CD4-positive, CD25-positive, alpha-beta regulatory T cell (primary cell): ENCODE results near the gene USP50. TPM values are rescaled to one million over a fixed set of nuclear protein-coding genes. Genes with fewer than 3 reads are reported as not detected.

ENCODE experiments used
- polyA plus RNA-seq, 4 donors: library from polyadenylated mRNA; unstranded; fragments of 300-500 nt; fragmentation: Illumina TruSeq; gene quantifications; one replicate each; pipeline ENCODE4 v1.2.3, GENCODE V29; 2021
- total RNA-seq: library from RNA; stranded (reverse); gene quantifications from one replicate; pipeline ENCODE4 v1.2.3, GENCODE V29; 2022

USP50 gene
- total and polyA plus RNA-seq, 5 donors from 2014 or later, result not detected

Other genes starting within 250 kb of the USP50 start
- 31.0 TPM for gene GABPB1, start 191.5 kb downstream of the USP50 start, total RNA-seq
- 10 to 100 TPM; 29.9 to 38.3 (median 34.2) TPM for gene GABPB1, start 191.5 kb downstream of the USP50 start, polyA plus RNA-seq
- gene USP8, start 122.3 kb downstream of the USP50 start, total RNA-seq, result 76.8 TPM
- 10 to 100 TPM; 35.4 to 54.7 (median 44.9) TPM for gene USP8, start 122.3 kb downstream of the USP50 start, polyA plus RNA-seq
- gene TRPM7, start 140.1 kb upstream of the USP50 start, total RNA-seq, result 50.4 TPM
- gene TRPM7, start 140.1 kb upstream of the USP50 start, polyA plus RNA-seq, result 10 to 100 TPM in 3 of 4 donors, 1 to 10 TPM in 1; 9.4 to 12.5 (median 12.3) TPM
- 69.0 TPM for gene SPPL2A, start 219.0 kb upstream of the USP50 start, total RNA-seq
- gene SPPL2A, start 219.0 kb upstream of the USP50 start, polyA plus RNA-seq, result 10 to 100 TPM; 64.2 to 92.3 (median 75.9) TPM